Glomerular visceral epithelial cell (primary cell): Measurements from ENCODE around the gene PLXNA1.

ENCODE experiments used
- DNase-seq: peaks from one replicate; pipeline ENCODE4 v3.0.0-alpha.2; 2016; ENCODE audit errors: extremely low spot score

The PLXNA1 gene

DNA sequence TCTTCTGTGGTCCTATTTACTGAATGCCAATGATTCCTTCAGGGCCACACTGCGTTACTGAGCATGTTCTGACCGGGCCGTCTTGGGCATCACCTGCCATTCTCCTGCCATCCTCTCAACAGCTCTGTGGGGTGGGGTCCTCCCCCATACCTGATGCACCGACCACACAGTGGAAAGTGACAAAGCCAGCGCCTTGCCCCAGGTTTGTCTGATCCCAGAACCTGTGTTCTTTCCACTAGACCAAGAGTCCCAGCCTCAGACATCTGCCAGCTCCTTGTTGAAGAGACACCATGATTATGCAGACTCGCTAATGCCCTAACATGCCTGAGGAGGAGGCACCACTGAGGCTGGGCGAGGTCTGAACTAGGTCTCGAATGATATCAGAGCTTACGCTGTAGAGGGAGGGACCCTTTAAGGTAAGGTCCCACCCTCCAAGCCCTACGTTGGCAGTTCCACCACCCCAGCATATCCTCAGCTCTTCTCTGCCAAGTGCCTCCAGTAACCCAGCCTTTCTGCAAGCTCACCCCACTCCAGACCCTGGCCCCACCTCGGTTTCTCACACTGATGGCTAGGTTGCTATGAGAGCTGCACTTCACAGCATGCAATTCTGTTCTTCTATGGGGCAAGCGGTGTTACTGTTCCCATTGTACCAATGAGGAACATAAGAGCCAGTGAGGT is 29.8 kb upstream of the PLXNA1 start:
- no peak for DNase-seq

- DNase-seq = peak; percentile 32
Observed at GRCh38 chr3:126954141-126954842, 28.6 kb upstream of the PLXNA1 start.

GRCh38 chr3:126955004-126955790 is 27.7 kb upstream of the PLXNA1 start:
- DNase-seq = no peak

- DNase-seq = no peak
Observed at GRCh38 chr3:126956361-126956760, 26.6 kb upstream of the PLXNA1 start.

DNA sequence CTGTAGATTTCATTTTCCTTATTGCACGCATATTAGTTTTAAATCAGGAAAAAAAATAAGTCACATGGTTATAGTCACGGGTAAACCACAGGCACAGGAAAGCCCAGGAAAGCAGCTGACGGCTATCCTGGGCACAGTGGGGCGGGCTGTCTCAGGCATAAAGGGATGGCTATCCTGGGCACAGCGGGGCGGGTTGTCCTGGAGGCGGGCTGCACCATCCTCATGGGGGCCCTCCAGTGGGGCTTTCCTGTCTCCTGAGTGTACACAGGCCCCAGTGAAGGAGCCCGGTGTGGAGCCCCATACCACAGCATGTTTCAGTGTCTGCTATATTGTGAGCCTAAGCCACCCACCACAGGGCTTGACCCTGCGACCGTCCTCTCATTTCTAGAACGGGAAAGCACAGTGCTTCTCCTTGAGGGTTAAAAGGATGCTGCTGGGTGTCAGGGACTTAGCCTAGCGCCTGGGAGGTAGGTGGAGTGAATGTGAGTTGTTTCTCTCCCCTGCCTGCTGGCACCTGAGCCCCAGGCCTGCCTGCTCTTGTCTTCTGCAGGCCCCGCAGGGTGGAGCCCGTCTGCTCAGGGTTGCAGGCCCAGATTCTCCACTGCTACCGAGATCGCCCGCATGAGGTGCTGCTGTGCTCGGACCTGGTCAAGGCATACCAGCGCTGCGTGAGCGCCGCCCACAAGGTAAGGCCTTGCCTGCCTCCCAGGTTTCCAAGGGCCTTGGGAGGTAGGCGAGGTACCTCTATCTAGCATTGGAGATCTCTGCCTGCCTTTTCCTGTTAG is 25.9 kb upstream of the PLXNA1 start:
- DNase-seq = no peak

GRCh38 chr3:126957776-126958637 is 24.9 kb upstream of the PLXNA1 start:
- DNase-seq = no peak

GRCh38 chr3:126958638-126959085 is 24.3 kb upstream of the PLXNA1 start:
- DNase-seq = no peak

DNA sequence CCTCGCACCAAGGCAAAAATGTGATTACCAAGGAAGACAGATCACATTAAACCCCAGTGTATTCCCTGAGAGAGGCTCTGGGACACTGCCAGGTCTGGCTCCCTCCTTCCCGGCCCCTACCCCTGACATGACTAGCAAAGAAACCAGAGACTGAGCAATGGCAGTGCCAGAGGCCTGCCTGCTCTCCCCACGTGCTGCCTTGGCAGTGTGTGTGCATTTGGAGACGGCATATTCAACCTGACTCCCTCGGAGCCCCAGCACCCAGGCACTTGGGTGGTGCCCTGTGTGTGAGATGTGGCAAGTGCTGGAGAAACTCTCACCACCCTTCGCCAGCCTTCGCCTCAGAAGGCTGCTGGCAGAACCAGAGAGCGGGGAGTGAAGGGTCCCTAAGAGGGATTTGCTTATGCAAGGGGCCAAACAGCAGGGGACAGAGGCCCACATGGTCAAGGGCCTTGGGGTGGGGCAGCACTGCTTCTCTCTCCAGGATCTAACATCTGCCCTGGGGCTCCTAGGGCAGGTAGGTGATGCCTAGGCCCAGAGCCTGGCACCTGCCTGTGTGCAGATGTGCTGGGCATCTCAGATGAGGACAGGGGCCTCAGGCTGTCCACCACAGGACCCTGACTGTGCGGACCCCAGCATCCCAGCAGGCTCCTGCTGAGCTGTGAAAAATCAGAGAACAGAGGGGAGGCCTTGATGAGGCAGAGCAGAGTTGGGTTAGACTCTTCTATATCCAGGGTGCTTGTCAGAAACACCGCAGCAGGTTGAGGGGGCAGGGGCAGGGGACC is 23.6 kb upstream of the PLXNA1 start:
- DNase-seq = no peak

DNA sequence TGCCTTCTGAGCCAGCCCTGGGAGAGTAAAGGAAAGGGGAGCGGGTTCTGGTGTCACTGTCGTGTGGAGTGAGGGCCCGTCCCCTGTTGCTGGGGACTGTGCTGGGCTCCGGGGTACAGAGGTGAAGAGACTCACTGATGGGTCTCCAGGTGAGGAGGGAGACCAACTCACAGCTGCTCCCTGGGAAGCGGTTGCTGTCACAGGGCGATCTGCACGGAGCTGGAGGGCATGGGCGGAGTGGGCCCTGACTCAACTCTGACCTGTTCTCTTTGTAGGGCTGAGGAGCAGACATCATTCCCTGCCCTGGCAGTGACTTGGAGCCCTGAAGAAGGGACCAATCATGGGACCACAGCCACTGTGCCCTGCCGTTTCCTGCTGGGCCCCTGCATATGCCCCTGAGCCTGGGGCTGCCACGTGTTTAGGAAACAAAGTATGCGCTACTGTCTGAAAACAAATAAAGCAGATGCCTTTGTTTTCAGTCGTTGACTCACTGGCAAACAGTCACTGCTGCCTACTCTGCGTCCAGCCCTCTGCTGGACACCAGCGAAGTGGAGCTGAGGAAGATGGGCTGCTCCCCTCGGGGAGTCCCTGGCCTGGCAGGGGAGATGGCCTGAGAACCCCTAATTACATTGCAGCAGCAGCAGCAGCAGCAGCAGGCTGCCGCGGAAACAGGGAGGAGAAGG is 22.9 kb upstream of the PLXNA1 start:
- no peak for DNase-seq

DNA sequence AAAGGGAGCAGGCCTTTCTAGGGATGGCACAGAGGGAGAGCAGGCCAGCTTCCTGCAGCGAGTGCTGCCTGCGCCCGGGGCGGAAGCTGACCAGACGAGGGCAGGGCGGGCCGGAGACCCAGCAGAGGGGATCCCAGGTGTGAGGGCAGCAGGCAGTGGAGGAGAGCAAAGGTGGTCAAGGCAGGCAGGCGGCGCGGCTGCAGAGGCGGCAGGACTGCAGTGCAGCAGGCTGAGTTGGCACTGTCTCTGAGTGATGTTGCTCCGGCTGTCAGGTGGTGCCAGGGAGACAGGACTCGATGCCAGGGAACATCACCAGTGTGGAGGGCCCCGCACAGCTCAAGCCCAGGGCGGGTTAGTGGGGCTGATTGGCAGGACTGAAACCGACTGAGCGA is 22.3 kb upstream of the PLXNA1 start:
- no peak for DNase-seq

- no peak for DNase-seq
Observed at GRCh38 chr3:126961191-126961790, 21.6 kb upstream of the PLXNA1 start.

GRCh38 chr3:126961791-126962461 is 21.0 kb upstream of the PLXNA1 start:
- DNase-seq = no peak

- DNase-seq = no peak
Observed at GRCh38 chr3:126962756-126963155, 20.2 kb upstream of the PLXNA1 start.

- no peak for DNase-seq
Observed at GRCh38 chr3:126963261-126964190, 19.4 kb upstream of the PLXNA1 start.

DNA sequence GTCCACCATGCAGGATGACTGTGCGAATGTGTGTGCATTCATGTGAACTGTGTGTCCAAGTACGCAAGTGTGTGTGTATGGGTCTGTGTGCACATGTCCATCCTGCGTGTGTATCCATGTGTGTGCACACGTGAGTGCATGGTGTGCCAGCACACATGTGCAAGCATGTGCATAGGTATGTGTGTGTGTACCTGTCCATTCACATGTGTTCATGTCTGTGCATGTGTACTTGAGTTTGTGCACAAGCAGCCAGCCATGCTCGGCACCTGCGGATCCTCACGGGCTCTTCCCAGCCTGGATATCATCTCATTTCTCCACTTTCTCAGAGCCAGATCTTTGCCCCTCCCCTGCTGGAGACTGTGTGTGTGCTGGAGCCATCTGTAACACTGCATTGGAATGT is 18.7 kb upstream of the PLXNA1 start:
- DNase-seq = no peak

DNA sequence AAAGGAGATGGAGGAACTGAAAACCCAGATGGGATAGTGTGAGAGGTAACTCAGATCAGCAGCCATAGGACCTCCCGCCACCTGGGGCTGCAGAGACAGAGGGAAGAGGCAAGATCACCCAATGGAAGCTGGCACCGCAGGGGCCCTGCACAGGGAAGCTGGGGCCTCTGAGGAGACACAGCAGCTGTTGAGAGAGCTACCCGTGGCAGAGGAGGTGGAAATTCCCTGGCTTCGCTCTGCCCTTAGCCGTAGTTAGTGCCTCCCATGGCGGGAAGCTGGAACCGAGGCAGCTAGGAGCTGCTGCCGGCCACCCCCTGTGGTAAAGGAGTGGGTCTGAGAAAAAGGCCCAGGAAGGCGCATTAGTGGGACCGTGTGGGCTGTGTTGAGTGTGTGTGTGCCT is 18.0 kb upstream of the PLXNA1 start:
- no peak for DNase-seq

DNA sequence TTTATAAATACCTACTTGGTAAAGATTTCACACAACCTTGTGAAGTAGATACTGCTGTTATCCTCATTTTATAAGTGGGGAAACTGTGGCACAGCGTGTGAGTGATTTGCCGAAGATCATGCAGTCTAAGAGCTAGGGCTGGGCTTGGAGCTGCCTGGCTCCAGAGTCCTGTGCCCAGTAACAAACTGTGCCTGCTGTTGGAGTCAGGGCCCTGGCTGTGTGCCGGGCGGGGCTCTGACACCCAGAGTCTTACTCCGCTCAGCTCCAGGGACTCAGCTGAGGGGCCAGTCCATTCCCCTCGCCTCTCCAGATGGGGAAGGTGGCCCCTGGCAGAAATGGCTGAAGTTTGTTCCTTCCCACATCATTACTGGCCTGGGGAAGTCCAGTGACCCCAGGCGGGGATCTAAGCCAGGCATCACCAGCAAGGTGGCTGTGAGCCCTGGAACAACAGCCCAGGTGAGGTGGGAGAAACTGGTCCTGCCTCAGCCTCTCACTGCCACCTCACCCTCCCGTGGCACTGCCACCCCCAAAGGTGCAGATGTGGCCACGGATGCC is 17.3 kb upstream of the PLXNA1 start:
- no peak for DNase-seq
